Measurements from ENCODE around the gene PAGE2B.

DNA sequence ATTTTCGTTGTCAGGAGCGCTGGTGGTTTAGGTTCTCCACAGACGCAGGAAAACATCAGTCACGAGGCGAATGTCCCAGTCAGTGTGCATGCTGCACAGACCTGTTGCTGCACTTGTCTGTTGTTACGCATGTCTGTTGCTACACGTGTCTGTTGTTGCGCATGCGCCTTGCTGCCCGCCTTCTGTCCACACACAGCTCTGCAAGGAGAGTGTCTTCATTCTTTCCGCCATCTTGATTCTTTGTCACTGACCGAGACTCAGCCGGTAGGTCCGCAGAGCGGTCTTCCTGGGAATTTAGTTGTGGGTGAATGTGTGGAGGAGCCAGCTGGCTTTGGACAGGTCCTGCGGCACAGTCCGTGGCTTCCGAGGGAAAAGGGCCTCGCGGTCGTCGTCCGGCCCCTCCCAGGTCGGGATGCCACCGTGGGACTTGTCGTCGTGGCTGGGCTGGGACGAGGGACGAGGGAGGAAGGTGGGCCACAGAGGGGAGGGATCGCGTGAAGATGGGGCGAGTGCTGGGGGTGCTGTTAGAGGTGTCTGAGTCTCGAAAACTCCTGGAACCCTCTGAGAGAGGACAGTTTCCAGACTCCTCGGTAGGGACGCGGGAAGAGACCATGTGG lies at the start of gene PAGE2B:
- TF ChIP-seq POLR2A (IDR thresholded peaks at IDR 0.05; ENCODE audit: low read depth, low read length) (no peak), TAF1 (IDR thresholded peaks at IDR 0.05; ENCODE audit: low read depth, low read length) (no peak)
